Right cardiac atrium (tissue), 5 donors: ENCODE results near the gene TSPAN18. TPM values are rescaled to one million over a fixed set of nuclear protein-coding genes. Genes with fewer than 3 reads are reported as not detected.

Experiments used
- ATAC-seq, 2 donors: fragments of 200-7000 bp; cut with Tn5 transposase; one replicate each; pipeline versions ENCODE4 v1.8.0 to v1.9.1; 2020; ENCODE audit warnings: moderate library complexity in 2 of 2, mild to moderate bottlenecking in 1 of 2
- DNase-seq, 3 donors: peaks; one replicate each; pipeline ENCODE4 v3.0.0-alpha.2; 2020
- H3K27ac ChIP-seq: one replicate; pipeline ENCODE4 v1.5.1; 2013; ENCODE audit warnings: mild to moderate bottlenecking, low read length, control low read depth, moderate library complexity
- H3K27me3 ChIP-seq: one replicate; pipeline ENCODE4 v1.6.1; 2013; ENCODE audit not compliant: control insufficient read depth, insufficient read depth
- H3K4me1 ChIP-seq: one replicate; pipeline ENCODE4 v1.6.1; 2013; ENCODE audit warnings: low read length; ENCODE audit not compliant: control insufficient read depth, insufficient read depth
- H3K4me3 ChIP-seq: one replicate; pipeline ENCODE4 v1.5.1; 2013; ENCODE audit warnings: low read length, control low read depth
- H3K9me3 ChIP-seq: one replicate; pipeline ENCODE4 v1.6.1; 2013; ENCODE audit warnings: low read length; ENCODE audit not compliant: control insufficient read depth
- WGBS: extraction: QIAGEN DNeasy Blood & Tissue Kit; methylation state at CpG from one replicate; pipeline ENCODE4 v1.1.7; 2013; 5-methylcytosine and 5-hydroxymethylcytosine counted together
- intact Hi-C, 4 donors: fragments of 100-400 bp; cut with DNase I; formaldehyde crosslinking; loops; one replicate each; pipeline versions ENCODE4 v1.11.0 to v1.14.0; 2022 to 2023
- polyA plus RNA-seq: library from polyadenylated mRNA; stranded (reverse); fragments of 200-250 nt; gene quantifications from one replicate; pipeline ENCODE4 v1.2.3, GENCODE V29; 2013
- total RNA-seq, 4 donors: library from RNA; stranded (reverse); fragmentation: NEBNext Ultra II Directional; extraction: Animal tissue kit (Norgen Biotek cat#: 25700); gene quantifications; one replicate each; pipeline ENCODE4 v1.2.1, GENCODE V29; 2021
- donor health status: healthy with polysubstance abuse.
- donor health status: DM: no; HTN: yes; CAD: no.
- donor health status: DM: no; HTN: no; CAD: no.
- donor health status: DM: no; HTN: yes; CAD: no; lungs with severe emphysema.
- donor health status: DM: yes; HTN: yes; CAD: no.

Gene TSPAN18
- total and polyA plus RNA-seq, 5 donors = 120 to 236 (median 192) TPM

GRCh38 chr11:44825058-44825785 lies 98.5 kb downstream of the TSPAN18 start:
- ATAC-seq (no peak), DNase-seq (no peak)
- Histone ChIP-seq H3K4me3 (no peak overlapping the region), H3K27ac (peak overlapping the region; percentile 1), H3K27me3 (no peaks in the 10 kb centered on the region), H3K9me3 (no peaks in the 10 kb centered on the region), H3K4me1 (peaks cover 10% of the 10 kb centered on the region)
- intact Hi-C loops = no loop called here
- WGBS = 73% methylated on average over 14 of the region's 14 CpGs

- intact Hi-C loops = no loop called here
- no peaks in the 10 kb centered on the region for H3K27me3 ChIP-seq
- H3K27ac ChIP-seq = no peak overlapping the region
- 64% methylated on average over 7 of the region's 7 CpGs for WGBS
- H3K9me3 ChIP-seq = no peaks in the 10 kb centered on the region
- no peak overlapping the region for H3K4me3 ChIP-seq
- no peak for DNase-seq
- peak in 1 of 2 donors; percentile 25 for ATAC-seq
- peaks cover 9% of the 10 kb centered on the region for H3K4me1 ChIP-seq
Measured at GRCh38 chr11:44826922-44827643, 100.3 kb downstream of the TSPAN18 start.

GRCh38 chr11:44828296-44828695 lies 101.5 kb downstream of the TSPAN18 start:
- DNase-seq = no peak
- H3K27me3 ChIP-seq = no peaks in the 10 kb centered on the region
- no peak for ATAC-seq
- 91% methylated on average over 5 of the region's 5 CpGs for WGBS
- H3K27ac ChIP-seq = no peak overlapping the region
- H3K4me1 ChIP-seq = peaks cover 10% of the 10 kb centered on the region
- no peaks in the 10 kb centered on the region for H3K9me3 ChIP-seq
- intact Hi-C loops = no loop called here
- no peak overlapping the region for H3K4me3 ChIP-seq

DNA sequence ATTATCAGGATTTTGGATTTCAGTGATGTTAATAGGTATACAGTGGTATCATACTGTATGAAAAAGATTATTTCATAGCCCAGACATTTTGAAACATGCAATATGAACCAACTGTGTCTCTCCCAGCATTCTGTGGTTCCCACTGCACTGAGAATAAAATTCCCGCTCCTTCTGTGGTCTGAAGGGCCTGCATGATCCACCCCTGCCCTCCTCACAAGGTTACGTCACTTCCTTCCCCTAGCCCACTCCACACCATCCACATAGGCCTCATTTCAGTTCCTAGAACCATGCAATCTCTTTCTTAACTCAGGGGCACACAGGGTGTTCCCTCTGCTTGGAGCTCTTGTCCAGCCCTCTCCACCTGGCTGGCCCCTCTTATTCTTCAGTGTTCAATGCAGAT lies 103.1 kb downstream of the TSPAN18 start:
- no peak overlapping the region for H3K27ac ChIP-seq
- peaks cover 16% of the 10 kb centered on the region for H3K4me1 ChIP-seq
- ATAC-seq (no peak), DNase-seq (no peak)
- H3K9me3 ChIP-seq = no peaks in the 10 kb centered on the region
- 92% methylated on average over 2 of the region's 2 CpGs for WGBS
- H3K27me3 ChIP-seq = no peaks in the 10 kb centered on the region
- intact Hi-C loops = no loop called here
- no peak overlapping the region for H3K4me3 ChIP-seq

DNA sequence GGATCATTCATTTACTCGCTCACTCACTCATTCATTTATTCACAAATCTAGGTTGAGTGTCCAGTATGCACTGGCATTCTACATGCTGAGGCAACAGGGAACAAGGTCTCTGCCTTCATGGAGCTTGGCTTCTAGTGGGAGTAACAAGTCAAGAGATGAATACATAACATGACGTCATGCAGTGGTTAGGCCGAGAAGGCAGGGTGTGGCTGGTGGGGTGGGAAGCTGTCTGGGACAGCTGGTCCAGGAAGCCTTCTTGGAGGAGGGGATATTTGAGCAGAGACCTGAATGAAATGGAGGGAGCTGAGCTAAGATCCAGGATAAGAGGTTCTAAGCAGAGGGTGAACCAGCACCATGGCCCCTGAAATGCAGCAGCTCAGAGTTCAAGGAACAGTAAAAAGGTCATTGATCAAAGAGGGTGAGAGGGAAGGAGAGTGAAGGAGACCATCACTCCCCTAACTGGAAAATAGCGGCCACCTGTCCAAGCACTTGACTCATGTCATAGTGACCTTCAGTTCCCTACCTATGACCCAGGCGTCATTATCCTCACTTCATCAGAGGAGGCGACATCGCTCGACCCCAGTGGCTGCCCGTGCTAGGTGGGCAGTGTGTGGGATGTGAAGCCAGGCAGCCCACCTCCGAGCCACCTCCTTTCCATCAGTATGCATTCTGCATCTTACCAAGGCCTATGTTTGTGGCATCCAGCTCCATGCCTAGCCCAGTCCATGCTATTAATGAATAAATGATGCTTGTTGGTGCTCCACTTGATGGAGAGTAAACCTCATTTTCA lies 105.0 kb downstream of the TSPAN18 start:
- Histone ChIP-seq H3K9me3 (no peaks in the 10 kb centered on the region), H3K4me1 (peaks cover 19% of the 10 kb centered on the region), H3K4me3 (no peak overlapping the region), H3K27me3 (no peaks in the 10 kb centered on the region), H3K27ac (no peak overlapping the region)
- WGBS = 85% methylated on average over 10 of the region's 10 CpGs
- DNase-seq = no peak
- no peak for ATAC-seq
- intact Hi-C loops = no loop called here

DNA sequence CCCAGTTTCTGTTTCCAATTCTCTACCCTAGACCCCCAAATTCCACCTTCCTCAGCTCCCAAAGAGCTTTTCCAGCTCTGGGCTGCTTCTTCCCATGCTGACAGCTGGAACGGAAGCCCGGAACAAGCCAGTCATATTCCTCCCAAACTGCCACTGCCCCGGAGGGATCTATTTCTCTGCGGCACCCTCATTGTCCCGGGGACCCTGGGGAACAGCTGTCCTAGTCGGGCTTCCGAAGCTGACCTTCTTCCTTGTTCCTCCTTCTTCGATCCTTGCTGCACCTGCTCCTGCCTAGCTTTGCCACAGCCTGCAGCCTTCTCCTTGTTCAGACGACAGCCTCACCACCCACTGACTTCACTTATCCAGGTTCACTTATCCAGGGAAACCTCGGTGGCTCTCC lies 105.7 kb downstream of the TSPAN18 start:
- WGBS = 65% methylated on average over 10 of the region's 10 CpGs
- H3K27me3 ChIP-seq = no peaks in the 10 kb centered on the region
- H3K4me1 ChIP-seq = peaks cover 16% of the 10 kb centered on the region
- no peak overlapping the region for H3K27ac ChIP-seq
- no peak overlapping the region for H3K4me3 ChIP-seq
- no peak for DNase-seq
- intact Hi-C loops = no loop called here
- H3K9me3 ChIP-seq = no peaks in the 10 kb centered on the region
- ATAC-seq = no peak

- intact Hi-C loops = no loop called here
- Histone ChIP-seq H3K4me1 (peaks cover 16% of the 10 kb centered on the region), H3K27me3 (no peaks in the 10 kb centered on the region), H3K4me3 (no peak overlapping the region), H3K9me3 (no peaks in the 10 kb centered on the region), H3K27ac (no peak overlapping the region)
- DNase-seq = no peak
- no peak for ATAC-seq
- 74% methylated on average over 6 of the region's 6 CpGs for WGBS
Measured at GRCh38 chr11:44833221-44833876, 106.6 kb downstream of the TSPAN18 start.

DNA sequence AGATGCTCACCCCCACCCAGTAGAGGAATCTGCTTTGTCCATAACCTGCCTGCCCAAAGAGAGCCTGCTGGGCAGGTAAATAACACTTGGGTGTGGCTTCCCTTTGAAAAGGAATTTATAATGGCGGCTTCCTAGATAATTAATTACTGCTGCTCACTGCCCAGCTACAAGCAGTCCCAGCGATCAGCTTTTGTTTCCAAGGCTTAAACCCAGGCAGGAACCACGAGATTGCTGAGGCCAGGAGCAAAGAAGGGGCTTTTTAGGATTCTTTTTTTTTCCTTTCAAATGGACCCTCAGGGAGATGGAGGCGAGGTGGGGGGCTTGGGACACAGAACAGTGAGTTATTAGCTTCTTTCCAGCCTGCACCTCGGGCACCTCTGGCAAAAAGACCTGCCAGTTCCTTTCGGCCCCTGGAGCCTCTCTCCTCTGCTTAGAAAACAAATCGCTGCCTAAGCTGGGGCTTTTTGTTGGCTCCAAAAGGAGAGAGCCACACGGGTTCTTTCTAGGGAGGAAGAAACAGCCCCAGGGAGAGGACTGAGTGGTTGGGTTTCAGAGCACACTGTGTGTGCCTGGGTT lies 107.2 kb downstream of the TSPAN18 start:
- H3K27me3 ChIP-seq = no peaks in the 10 kb centered on the region
- H3K27ac ChIP-seq = peak overlapping the region; percentile 39
- DNase-seq (no peak), ATAC-seq (peak; percentile 23 to 24)
- H3K9me3 ChIP-seq = no peaks in the 10 kb centered on the region
- WGBS = 47% methylated on average over 8 of the region's 8 CpGs
- intact Hi-C loops = no loop called here
- H3K4me1 ChIP-seq = peaks cover 16% of the 10 kb centered on the region
- no peak overlapping the region for H3K4me3 ChIP-seq

DNA sequence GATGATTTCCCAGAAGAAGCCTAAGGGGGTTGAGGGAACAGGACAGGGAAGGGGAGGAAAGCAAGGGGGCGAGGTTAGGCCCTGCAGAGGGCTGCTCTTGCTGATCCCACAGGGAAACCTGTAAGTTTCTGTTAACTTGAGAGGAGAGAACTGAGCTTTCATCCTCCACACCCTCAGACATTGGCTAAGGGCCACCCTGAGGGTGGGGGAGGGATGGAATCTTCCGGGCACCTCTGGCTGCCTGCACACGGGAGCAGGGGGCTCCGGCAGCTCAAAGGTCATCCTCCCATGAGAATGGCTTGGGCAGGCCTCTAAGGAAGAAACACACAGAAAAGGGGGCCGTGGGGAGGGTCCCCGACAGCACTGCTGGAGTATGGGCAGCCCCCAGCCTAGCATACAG lies 108.1 kb downstream of the TSPAN18 start:
- WGBS = 56% methylated on average over 6 of the region's 6 CpGs
- Histone ChIP-seq H3K9me3 (no peaks in the 10 kb centered on the region), H3K4me1 (peaks cover 16% of the 10 kb centered on the region), H3K4me3 (no peak overlapping the region), H3K27ac (no peak overlapping the region), H3K27me3 (no peaks in the 10 kb centered on the region)
- DNase-seq = no peak
- ATAC-seq = peak; percentile 50 to 62
- intact Hi-C loops = no loop called here

DNA sequence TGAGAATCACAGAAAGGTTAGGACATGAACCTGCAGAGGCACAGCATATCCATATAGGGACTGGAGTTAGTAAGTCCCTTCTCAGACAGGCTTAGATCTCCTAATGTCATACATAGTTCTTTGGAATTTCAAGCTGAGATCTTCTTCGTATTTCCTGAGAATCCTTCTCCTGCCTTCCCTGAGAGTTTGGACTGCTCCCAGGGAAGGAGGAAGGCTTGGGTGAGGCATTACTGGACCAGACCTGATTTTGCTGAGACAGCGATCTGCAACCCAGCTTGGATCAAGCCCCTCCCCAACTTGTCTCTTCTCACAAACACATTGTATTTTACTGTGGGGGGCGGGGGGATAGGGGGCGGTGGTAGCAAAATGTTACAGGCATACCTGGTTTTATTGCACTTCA lies 108.5 kb downstream of the TSPAN18 start:
- Histone ChIP-seq H3K27ac (no peak overlapping the region), H3K4me1 (peaks cover 16% of the 10 kb centered on the region), H3K4me3 (no peak overlapping the region), H3K27me3 (no peaks in the 10 kb centered on the region), H3K9me3 (no peaks in the 10 kb centered on the region)
- intact Hi-C loops = no loop called here
- no peak for DNase-seq
- WGBS = 79% methylated on average over 4 of the region's 4 CpGs
- ATAC-seq = no peak
